H9 (cell line): ENCODE data around the gene FAM210A. TPM values are rescaled to one million over a fixed set of nuclear protein-coding genes. Genes with fewer than 3 reads are reported as not detected.
"Not testable (repeated sequence)": the region's sequence is repeated elsewhere in the genome, so short reads cannot be mapped to it uniquely, and the experiment has no call there.

Experiments used
- DNase-seq: peaks from one replicate; pipeline ENCODE4 v3.0.0-alpha.2; 2017
- H2AFZ ChIP-seq: one replicate; pipeline ENCODE4 v1.6.1; 2013; ENCODE audit warnings: mild to moderate bottlenecking, low read length, control low read depth, moderate library complexity
- H2AK5ac ChIP-seq: 2 replicates; pipeline ENCODE4 v1.6.1; 2013; ENCODE audit warnings: low read length, control low read depth, mixed read lengths; ENCODE audit not compliant: insufficient read length
- H2BK120ac ChIP-seq: one replicate; pipeline ENCODE4 v1.6.1; 2013; ENCODE audit warnings: low read depth, mild to moderate bottlenecking, low read length, control low read depth, inconsistent platforms; ENCODE audit not compliant: poor library complexity, severe bottlenecking
- H2BK12ac ChIP-seq: 2 replicates; pipeline ENCODE4 v1.6.1; 2013; ENCODE audit warnings: low read length, control low read depth, mixed read lengths, low read depth; ENCODE audit not compliant: insufficient read length
- H2BK15ac ChIP-seq: 2 replicates; pipeline ENCODE4 v1.6.1; 2013; ENCODE audit warnings: low read depth, low read length, control low read depth
- H2BK20ac ChIP-seq: one replicate; pipeline ENCODE4 v1.6.1; 2013; ENCODE audit warnings: low read depth, mild to moderate bottlenecking, low read length, control low read depth, inconsistent platforms; ENCODE audit not compliant: poor library complexity, severe bottlenecking
- H2BK5ac ChIP-seq: 2 replicates; pipeline ENCODE4 v1.6.1; 2013; ENCODE audit warnings: low read length, control low read depth, mixed read lengths; ENCODE audit not compliant: insufficient read length
- H3K14ac ChIP-seq: 2 replicates; pipeline ENCODE4 v1.6.1; 2013; ENCODE audit warnings: low read length, control low read depth; ENCODE audit not compliant: insufficient read depth
- H3K18ac ChIP-seq: 2 replicates; pipeline ENCODE4 v1.6.1; 2013; ENCODE audit warnings: low read depth, mild to moderate bottlenecking, mixed read lengths, low read length, control low read depth; ENCODE audit not compliant: insufficient read length
- H3K23ac ChIP-seq: 2 replicates; pipeline ENCODE4 v1.6.1; 2013; ENCODE audit warnings: low read length, control low read depth, mixed read lengths, low read depth; ENCODE audit not compliant: insufficient read length
- H3K23me2 ChIP-seq: 2 replicates; pipeline ENCODE4 v1.6.1; 2013; ENCODE audit warnings: low read depth, mild to moderate bottlenecking, mixed read lengths, low read length, control low read depth; ENCODE audit not compliant: insufficient read length, poor library complexity, severe bottlenecking
- H3K27ac ChIP-seq: 2 replicates; pipeline ENCODE4 v1.5.1; 2013; ENCODE audit warnings: low read length, control low read depth, mixed read lengths, low read depth; ENCODE audit not compliant: insufficient read length
- H3K27me3 ChIP-seq: 2 replicates; pipeline ENCODE4 v1.6.1; 2013; ENCODE audit warnings: low read length, control low read depth, inconsistent platforms; ENCODE audit not compliant: insufficient read depth
- H3K4ac ChIP-seq: 2 replicates; pipeline ENCODE4 v1.6.1; 2013; ENCODE audit warnings: low read depth, mild to moderate bottlenecking, control low read depth, inconsistent platforms, low read length, moderate library complexity
- H3K4me1 ChIP-seq: 2 replicates; pipeline ENCODE4 v1.6.1; 2013; ENCODE audit warnings: low read length, control low read depth, inconsistent platforms; ENCODE audit not compliant: insufficient read depth
- H3K4me2 ChIP-seq: 2 replicates; pipeline ENCODE4 v1.6.1; 2013; ENCODE audit warnings: low read length, control low read depth, mixed read lengths; ENCODE audit not compliant: insufficient read length, insufficient read depth
- H3K56ac ChIP-seq: 2 replicates; pipeline ENCODE4 v1.6.1; 2013; ENCODE audit warnings: low read depth, mild to moderate bottlenecking, mixed read lengths, low read length, control low read depth; ENCODE audit not compliant: insufficient read length
- H3K79me1 ChIP-seq: 2 replicates; pipeline ENCODE4 v1.6.1; 2013; ENCODE audit warnings: low read depth, mild to moderate bottlenecking, moderate library complexity, low read length, control low read depth, inconsistent platforms; ENCODE audit not compliant: insufficient read depth, poor library complexity, severe bottlenecking
- H3K79me2 ChIP-seq: 2 replicates; pipeline ENCODE4 v1.6.1; 2013; ENCODE audit warnings: low read length, control low read depth, inconsistent platforms; ENCODE audit not compliant: insufficient read depth
- H3K9ac ChIP-seq: 2 replicates; pipeline ENCODE4 v1.6.1; 2013; ENCODE audit warnings: low read length, control low read depth, mixed read lengths; ENCODE audit not compliant: insufficient read length; ENCODE audit errors: extremely low read depth
- H3K9me3 ChIP-seq: one replicate; pipeline ENCODE4 v1.6.1; 2013; ENCODE audit warnings: low read depth, low read length, inconsistent platforms; ENCODE audit not compliant: control insufficient read depth
- H3T11ph ChIP-seq: one replicate; pipeline ENCODE4 v1.6.1; 2013; ENCODE audit warnings: mild to moderate bottlenecking, low read length, control low read depth, inconsistent platforms
- H4K20me1 ChIP-seq: one replicate; pipeline ENCODE4 v1.6.1; 2013; ENCODE audit not compliant: control insufficient read depth, insufficient read length, insufficient read depth
- H4K5ac ChIP-seq: 2 replicates; pipeline ENCODE4 v1.6.1; 2013; ENCODE audit warnings: low read depth, mild to moderate bottlenecking, mixed read lengths, low read length, control low read depth; ENCODE audit not compliant: insufficient read length
- H4K8ac ChIP-seq: replicated peaks from 2 replicates; pipeline ENCODE4 v1.6.1; 2013; ENCODE audit warnings: low read length, control low read depth, mixed read lengths, low read depth; ENCODE audit not compliant: insufficient read length
- H4K91ac ChIP-seq: 2 replicates; pipeline ENCODE4 v1.6.1; 2013; ENCODE audit warnings: low read depth, mild to moderate bottlenecking, moderate library complexity, mixed read lengths, low read length, control low read depth; ENCODE audit not compliant: insufficient read length
- H3K27ac Mint-ChIP-seq, 3 experiments: 2 replicates in 2 of 3; 3 replicates in 1 of 3; pipeline ENCODE4 v1.8.0; 2020 to 2021; ENCODE audit warnings: mixed read lengths in 3 of 3, mild to moderate bottlenecking in 1 of 3, moderate library complexity in 1 of 3
- H3K27me3 Mint-ChIP-seq: 2 replicates; pipeline ENCODE4 v1.8.0; 2021; ENCODE audit warnings: low read depth, mild to moderate bottlenecking, moderate library complexity, mixed read lengths
- H3K36me3 Mint-ChIP-seq, 3 experiments: 2 replicates in 2 of 3; 3 replicates in 1 of 3; pipeline ENCODE4 v1.8.0; 2020 to 2021; ENCODE audit warnings: low read depth in 3 of 3, mixed read lengths in 3 of 3; ENCODE audit not compliant: insufficient read depth in 1 of 3
- H3K4me1 Mint-ChIP-seq, 2 experiments: 2 replicates each; pipeline ENCODE4 v1.8.0; 2020; ENCODE audit warnings: mixed read lengths in 2 of 2
- H3K4me3 Mint-ChIP-seq, 2 experiments: 2 replicates in 1 of 2; 3 replicates in 1 of 2; pipeline ENCODE4 v1.8.0; 2020 to 2021; ENCODE audit warnings: mild to moderate bottlenecking in 2 of 2, mixed read lengths in 2 of 2, moderate library complexity in 1 of 2
- H3K9me3 Mint-ChIP-seq, 2 experiments: 2 replicates in 1 of 2; 3 replicates in 1 of 2; pipeline ENCODE4 v1.8.0; 2020; ENCODE audit warnings: mild to moderate bottlenecking in 2 of 2, mixed read lengths in 2 of 2, moderate library complexity in 1 of 2
- whole genome bisulfite sequencing: extraction: QIAGEN DNeasy Blood & Tissue Kit; methylation state at CpG from one replicate; pipeline ENCODE4 v1.1.7; 2013; ENCODE audit warnings: missing lambda C conversion rate, low lambda C conversion rate, mixed read lengths; ENCODE audit not compliant: insufficient read length; ENCODE audit errors: extremely low coverage; 5-methylcytosine and 5-hydroxymethylcytosine counted together
- total RNA-seq: library from RNA; stranded (reverse); gene quantifications from 2 replicates; pipeline ENCODE4 v1.2.1, GENCODE V29; 2021
- TF ChIP-seq, protein P1 (sequence below): fragments of 200-600 bp; sonication (generic); conservative IDR thresholded peaks from 3 replicates; pipeline ENCODE4 v1.8.0; 2021; ENCODE audit warnings: antibody characterized with exemption, mild to moderate bottlenecking

The FAM210A gene
- total RNA-seq, 1 experiment from 2014 or later, result 22.5 TPM

- no peak overlapping the region for H4K8ac ChIP-seq
- H3K27ac ChIP-seq, result no peak overlapping the region
- Mint-ChIP-seq H3K4me3 (no peak overlapping the region), H3K36me3 (peaks cover 21 to 37% (median 34%) of the 10 kb centered on the region in 3 experiments), H3K27ac (no peak overlapping the region), H3K9me3 (peaks cover 31 to 70% of the 10 kb centered on the region in 2 experiments), H3K27me3 (no peaks in the 10 kb centered on the region), H3K4me1 (no peaks in the 10 kb centered on the region)
- H3K4me1 ChIP-seq, result no peaks in the 10 kb centered on the region
- no peak overlapping the region for H3K56ac ChIP-seq
- no peak overlapping the region for H2BK5ac ChIP-seq
- no peak overlapping the region for H3K18ac ChIP-seq
- no peak overlapping the region for H4K91ac ChIP-seq
- no peak overlapping the region for H2AFZ ChIP-seq
- no peak overlapping the region for H2BK12ac ChIP-seq
- H3T11ph ChIP-seq, result no peak overlapping the region
- no peak overlapping the region for H3K23ac ChIP-seq
- no peak for DNase-seq
- H3K9me3 ChIP-seq, result peaks cover 9% of the 10 kb centered on the region
- TF ChIP-seq, protein P1, sequence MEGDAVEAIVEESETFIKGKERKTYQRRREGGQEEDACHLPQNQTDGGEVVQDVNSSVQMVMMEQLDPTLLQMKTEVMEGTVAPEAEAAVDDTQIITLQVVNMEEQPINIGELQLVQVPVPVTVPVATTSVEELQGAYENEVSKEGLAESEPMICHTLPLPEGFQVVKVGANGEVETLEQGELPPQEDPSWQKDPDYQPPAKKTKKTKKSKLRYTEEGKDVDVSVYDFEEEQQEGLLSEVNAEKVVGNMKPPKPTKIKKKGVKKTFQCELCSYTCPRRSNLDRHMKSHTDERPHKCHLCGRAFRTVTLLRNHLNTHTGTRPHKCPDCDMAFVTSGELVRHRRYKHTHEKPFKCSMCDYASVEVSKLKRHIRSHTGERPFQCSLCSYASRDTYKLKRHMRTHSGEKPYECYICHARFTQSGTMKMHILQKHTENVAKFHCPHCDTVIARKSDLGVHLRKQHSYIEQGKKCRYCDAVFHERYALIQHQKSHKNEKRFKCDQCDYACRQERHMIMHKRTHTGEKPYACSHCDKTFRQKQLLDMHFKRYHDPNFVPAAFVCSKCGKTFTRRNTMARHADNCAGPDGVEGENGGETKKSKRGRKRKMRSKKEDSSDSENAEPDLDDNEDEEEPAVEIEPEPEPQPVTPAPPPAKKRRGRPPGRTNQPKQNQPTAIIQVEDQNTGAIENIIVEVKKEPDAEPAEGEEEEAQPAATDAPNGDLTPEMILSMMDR, result no peak
- WGBS, result no CpG with 5 or more reads among the region's 3 CpGs
- no peak overlapping the region for H3K14ac ChIP-seq
- H2BK120ac ChIP-seq, result no peak overlapping the region
- H3K4ac ChIP-seq, result no peak overlapping the region
- H4K5ac ChIP-seq, result no peak overlapping the region
- H3K79me1 ChIP-seq, result peaks cover 4% of the 10 kb centered on the region
- no peaks in the 10 kb centered on the region for H3K27me3 ChIP-seq
- H2BK15ac ChIP-seq, result no peak overlapping the region
- H3K79me2 ChIP-seq, result peaks cover 4% of the 10 kb centered on the region; the same call in 1 of the 2 replicates
- no peak overlapping the region for H3K9ac ChIP-seq
- H2BK20ac ChIP-seq, result no peak overlapping the region
- no peak overlapping the region for H3K4me2 ChIP-seq
- H4K20me1 ChIP-seq, result no peaks in the 10 kb centered on the region
- H2AK5ac ChIP-seq, result no peak overlapping the region
- no peaks in the 10 kb centered on the region for H3K23me2 ChIP-seq
Measured at GRCh38 chr18:13696961-13697360, 29.4 kb downstream of the FAM210A start.

DNA sequence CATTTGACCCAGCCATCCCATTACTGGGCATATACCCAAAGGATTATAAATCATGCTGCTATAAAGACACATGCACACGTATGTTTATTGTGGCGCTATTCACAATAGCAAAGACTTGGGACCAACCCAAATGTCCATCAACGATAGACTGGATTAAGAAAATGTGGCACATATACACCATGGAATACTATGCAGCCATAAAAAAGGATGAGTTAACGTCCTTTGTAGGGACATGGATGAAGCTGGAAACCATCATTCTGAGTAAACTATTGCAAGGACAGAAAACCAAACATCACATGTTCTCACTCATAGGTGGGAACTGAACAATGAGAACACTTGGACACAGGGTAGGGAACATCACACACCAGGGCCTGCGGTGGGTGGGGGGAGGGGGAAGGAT, 31.0 kb downstream of the FAM210A start:
- not testable (repeated sequence) for H2BK120ac ChIP-seq, H3K23ac ChIP-seq, H2AFZ ChIP-seq, H3T11ph ChIP-seq, H3K79me2 ChIP-seq, H3K4me2 ChIP-seq, H3K14ac ChIP-seq, H3K23me2 ChIP-seq, H3K27ac Mint-ChIP-seq, H3K27me3 Mint-ChIP-seq, H3K4me1 ChIP-seq, H4K20me1 ChIP-seq, H3K9ac ChIP-seq, H3K9me3 ChIP-seq, H3K27me3 ChIP-seq, H4K5ac ChIP-seq, H2BK12ac ChIP-seq, H2BK5ac ChIP-seq, H4K91ac ChIP-seq, H3K79me1 ChIP-seq, DNase-seq, H2BK20ac ChIP-seq, H3K56ac ChIP-seq, H3K4ac ChIP-seq, H3K27ac ChIP-seq, H3K18ac ChIP-seq, H2AK5ac ChIP-seq, H3K4me1 Mint-ChIP-seq, H3K4me3 Mint-ChIP-seq, H2BK15ac ChIP-seq, H4K8ac ChIP-seq
- H3K9me3 Mint-ChIP-seq, result peaks cover 22 to 69% of the 10 kb centered on the region in 2 experiments
- WGBS, result no CpG with 5 or more reads among the region's 5 CpGs
- H3K36me3 Mint-ChIP-seq, result peaks cover 13 to 39% (median 31%) of the 10 kb centered on the region in 3 experiments
